Gastroesophageal sphincter (tissue), 4 donors: Measurements from ENCODE around the gene PRPF6. TPM values are rescaled to one million over a fixed set of nuclear protein-coding genes. Genes with fewer than 3 reads are reported as not detected.

Experiments
- ATAC-seq: fragments of 150-250 bp; one replicate; pipeline ENCODE4 v1.9.1; 2016; ENCODE audit warnings: mild to moderate bottlenecking, moderate library complexity
- H3K27ac ChIP-seq, 4 donors: fragments of 200-600 bp; sonication (generic) in 3 of 4; 1 replicate in 3 of 4; 2 replicates in 1 of 4; pipeline ENCODE4 v1.5.1; 2016 to 2019
- H3K27me3 ChIP-seq: fragments of 200-600 bp; sonication (generic); one replicate; pipeline ENCODE4 v1.5.1; 2019
- H3K36me3 ChIP-seq, 2 donors: fragments of 200-600 bp; sonication (generic); one replicate each; pipeline ENCODE4 v1.5.1; 2019; ENCODE audit warnings: control low read depth in 1 of 2
- H3K4me1 ChIP-seq, 3 donors: fragments of 200-600 bp; sonication (generic); 1 replicate in 2 of 3; 2 replicates in 1 of 3; pipeline ENCODE4 v1.5.1; 2016 to 2019; ENCODE audit warnings: control low read depth in 2 of 3
- H3K4me3 ChIP-seq, 2 donors: fragments of 200-600 bp; sonication (generic); one replicate each; pipeline ENCODE4 v1.5.1; 2019; ENCODE audit warnings: mild to moderate bottlenecking in 1 of 2, moderate library complexity in 1 of 2
- H3K9me3 ChIP-seq, 3 donors: fragments of 200-600 bp; sonication (generic); one replicate each; pipeline ENCODE4 v1.5.1; 2017 to 2019; ENCODE audit warnings: control low read depth in 2 of 3
- EP300 ChIP-seq: sonication (generic); formaldehyde crosslinking; IDR thresholded peaks from one replicate; pipeline ENCODE4 v1.6.1; 2017; ENCODE audit warnings: antibody characterized with exemption, mild to moderate bottlenecking
- POLR2A ChIP-seq, 2 donors: fragments of 450-650 bp; IDR thresholded peaks; one replicate each; pipeline ENCODE4 v1.6.1; 2017; ENCODE audit warnings: antibody characterized with exemption in 2 of 2, mild to moderate bottlenecking in 2 of 2, moderate library complexity in 1 of 2
- POLR2AphosphoS5 ChIP-seq: sonication (generic); formaldehyde crosslinking; IDR thresholded peaks from one replicate; pipeline ENCODE4 v1.6.1; 2017; ENCODE audit warnings: antibody characterized with exemption
- whole genome bisulfite sequencing, 2 donors: methylation state at CpG; one replicate each; pipeline ENCODE4 v1.1.5; 2018; ENCODE audit warnings: low coverage in 1 of 2; 5-methylcytosine and 5-hydroxymethylcytosine counted together
- total RNA-seq, 4 donors: library from RNA; depleted of rRNA; stranded (reverse); fragments of >200 nt; gene quantifications; one replicate each; pipeline ENCODE4 v1.1.0, GENCODE V29; 2016
- TF ChIP-seq, protein P1 (sequence below), 4 experiments: fragments of 200-600 bp in 2 of 4; fragments of 450-650 bp in 2 of 4; sonication (generic) in 1 of 4; IDR thresholded peaks; one replicate each; pipeline ENCODE4 v1.5.1; 2017 to 2019; ENCODE audit warnings: antibody characterized with exemption in 4 of 4, mild to moderate bottlenecking in 2 of 4, moderate library complexity in 2 of 4

PRPF6 gene
- total RNA-seq, 4 donors from 2014 or later = 53.7 to 73.0 (median 67.6) TPM

DNA sequence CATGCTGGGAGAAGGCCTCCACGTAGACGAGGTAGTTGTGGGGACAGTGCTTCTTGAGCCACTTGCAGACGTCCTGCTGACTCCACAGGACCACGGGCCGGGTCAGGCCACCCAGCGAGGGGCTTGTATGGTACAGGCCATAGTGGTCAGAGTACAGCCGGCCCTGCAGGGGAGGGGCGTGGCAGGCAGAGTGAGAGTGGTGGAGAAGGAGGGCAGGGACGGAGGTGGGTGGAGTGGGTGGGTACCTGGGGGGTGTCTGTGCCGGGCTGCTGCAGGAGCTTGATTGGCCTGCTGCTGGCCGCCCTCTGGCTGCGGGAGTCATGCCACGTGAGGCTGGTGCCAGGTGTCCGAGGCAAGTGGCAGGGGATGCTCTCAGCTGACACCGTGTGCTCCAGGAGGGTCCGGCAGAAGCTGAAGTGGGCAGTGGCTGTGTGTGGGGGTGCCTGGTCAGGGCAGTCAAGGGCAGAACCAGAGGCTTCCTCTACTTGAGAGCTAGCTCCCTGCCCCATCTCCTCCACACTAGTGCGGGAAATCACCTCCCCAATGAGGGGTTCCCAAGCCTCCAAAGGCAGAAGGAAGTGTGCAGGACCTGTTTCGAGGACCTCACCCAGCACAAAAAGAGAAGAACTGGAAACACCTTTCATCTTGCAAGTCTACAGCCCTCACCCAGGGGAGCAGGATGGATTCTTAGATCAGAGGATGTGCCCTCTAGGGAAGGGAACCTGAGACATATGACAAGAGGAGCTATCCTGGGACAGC, 3.8 kb upstream of the PRPF6 start:
- TF ChIP-seq POLR2AphosphoS5 = no peak
- TF ChIP-seq, protein P1, sequence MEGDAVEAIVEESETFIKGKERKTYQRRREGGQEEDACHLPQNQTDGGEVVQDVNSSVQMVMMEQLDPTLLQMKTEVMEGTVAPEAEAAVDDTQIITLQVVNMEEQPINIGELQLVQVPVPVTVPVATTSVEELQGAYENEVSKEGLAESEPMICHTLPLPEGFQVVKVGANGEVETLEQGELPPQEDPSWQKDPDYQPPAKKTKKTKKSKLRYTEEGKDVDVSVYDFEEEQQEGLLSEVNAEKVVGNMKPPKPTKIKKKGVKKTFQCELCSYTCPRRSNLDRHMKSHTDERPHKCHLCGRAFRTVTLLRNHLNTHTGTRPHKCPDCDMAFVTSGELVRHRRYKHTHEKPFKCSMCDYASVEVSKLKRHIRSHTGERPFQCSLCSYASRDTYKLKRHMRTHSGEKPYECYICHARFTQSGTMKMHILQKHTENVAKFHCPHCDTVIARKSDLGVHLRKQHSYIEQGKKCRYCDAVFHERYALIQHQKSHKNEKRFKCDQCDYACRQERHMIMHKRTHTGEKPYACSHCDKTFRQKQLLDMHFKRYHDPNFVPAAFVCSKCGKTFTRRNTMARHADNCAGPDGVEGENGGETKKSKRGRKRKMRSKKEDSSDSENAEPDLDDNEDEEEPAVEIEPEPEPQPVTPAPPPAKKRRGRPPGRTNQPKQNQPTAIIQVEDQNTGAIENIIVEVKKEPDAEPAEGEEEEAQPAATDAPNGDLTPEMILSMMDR (IDR thresholded peaks at IDR 0.05) = no peak
- TF ChIP-seq EP300 = no peak
- TF ChIP-seq POLR2A (IDR thresholded peaks at IDR 0.05) = no peak
- no peak overlapping the region for H3K4me3 ChIP-seq
- H3K27me3 ChIP-seq = no peaks in the 10 kb centered on the region
- H3K9me3 ChIP-seq = no peaks in the 10 kb centered on the region
- no peaks in the 10 kb centered on the region for H3K36me3 ChIP-seq
- 76% methylated on average over 9 of the region's 18 CpGs; no CpG with 5 or more reads in 1 of the 2 donors for WGBS, 2 donors
- no peak overlapping the region for H3K27ac ChIP-seq
- H3K4me1 ChIP-seq = peaks cover 0 to 54% (median 34%) of the 10 kb centered on the region in 3 donors
- no peak for ATAC-seq

DNA sequence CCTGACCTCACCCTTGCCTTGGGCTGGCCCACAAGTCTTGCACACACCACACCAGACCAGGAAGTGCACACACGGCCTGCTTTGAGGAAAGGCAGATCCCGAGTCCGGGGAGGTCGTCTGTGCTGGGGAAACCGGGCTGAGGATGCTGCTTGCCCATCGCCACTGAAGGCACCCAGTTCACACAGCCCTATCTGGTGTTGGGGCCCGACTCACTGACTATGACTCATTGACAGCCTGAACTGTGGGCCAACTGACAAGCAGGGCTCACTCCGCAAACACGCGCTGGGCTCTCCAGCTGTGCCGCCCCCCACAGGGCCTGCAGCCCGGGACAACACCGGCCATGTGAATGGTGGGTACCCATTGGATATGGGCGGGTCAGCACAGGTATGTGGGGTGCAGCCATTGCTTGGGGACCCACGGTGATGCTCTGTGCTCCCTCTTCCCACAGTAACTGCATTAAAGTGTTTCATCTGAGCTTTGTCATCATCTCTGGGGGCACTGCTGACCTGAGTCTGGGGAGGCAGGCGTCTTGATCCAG, 3.1 kb upstream of the PRPF6 start:
- no peaks in the 10 kb centered on the region for H3K27me3 ChIP-seq
- ATAC-seq = no peak
- H3K36me3 ChIP-seq = peaks cover 0 to 3% of the 10 kb centered on the region in 2 donors
- 50% methylated on average over 2 of the region's 16 CpGs; no CpG with 5 or more reads in 1 of the 2 donors for WGBS, 2 donors
- H3K27ac ChIP-seq = peak overlapping the region in 2 of 4 donors; percentile 84 to 88
- no peak overlapping the region for H3K4me3 ChIP-seq
- peaks cover 0 to 60% (median 40%) of the 10 kb centered on the region in 3 donors for H3K4me1 ChIP-seq
- H3K9me3 ChIP-seq = no peaks in the 10 kb centered on the region
- TF ChIP-seq EP300 (no peak), POLR2A (IDR thresholded peaks at IDR 0.05) (no peak)

DNA sequence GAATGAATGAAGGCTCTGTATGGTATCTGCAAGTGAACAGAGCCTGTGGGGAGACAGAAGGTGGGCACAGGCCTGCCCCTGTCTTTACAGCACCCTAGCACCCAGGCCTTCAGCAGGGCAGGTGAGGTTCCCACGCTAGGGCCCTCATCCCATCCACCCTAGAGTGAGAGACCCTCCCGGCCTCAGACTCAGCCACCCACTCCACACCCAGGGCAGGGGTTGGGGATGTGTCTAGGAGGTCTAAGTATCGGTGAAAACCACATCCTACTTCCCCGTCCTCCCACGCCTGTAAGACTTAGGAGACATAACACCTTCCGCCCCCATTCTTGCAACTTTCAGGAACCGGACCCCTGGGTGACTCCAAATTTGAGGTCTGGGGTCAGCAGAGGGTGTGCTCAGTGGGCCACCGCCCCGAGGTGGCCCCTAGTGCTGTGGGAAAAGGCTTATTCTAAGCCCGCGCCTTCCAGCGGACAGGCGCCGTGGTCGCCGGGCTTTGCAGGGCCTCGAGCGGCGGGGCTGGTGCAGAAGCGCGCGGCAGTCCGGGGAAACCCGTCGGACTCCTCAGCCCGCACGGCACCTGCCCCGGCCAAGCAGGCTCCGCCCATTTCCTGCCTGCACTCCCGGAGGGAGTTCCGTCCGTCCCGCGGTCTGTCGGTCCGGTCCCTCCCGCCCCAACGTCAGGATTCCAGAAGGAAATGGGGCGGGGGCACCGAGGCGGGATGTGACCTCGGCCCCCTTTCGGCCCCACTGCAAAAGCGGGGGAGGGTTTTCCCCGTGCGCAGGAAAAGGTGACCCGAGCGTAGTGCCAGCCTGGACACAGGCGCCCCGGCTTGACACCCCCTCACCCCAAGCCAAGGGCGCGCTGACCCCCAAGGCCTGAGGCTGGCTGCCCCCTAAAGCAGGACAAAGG, 2.4 kb upstream of the PRPF6 start:
- Histone ChIP-seq H3K4me1 (peaks cover 0 to 64% (median 42%) of the 10 kb centered on the region in 3 donors), H3K27ac (peak overlapping the region; percentile 8 to 88 (median 86)), H3K4me3 (peak overlapping the region; percentile 69 to 71), H3K27me3 (no peaks in the 10 kb centered on the region), H3K36me3 (peaks cover 0 to 11% of the 10 kb centered on the region in 2 donors), H3K9me3 (no peaks in the 10 kb centered on the region)
- 80% methylated on average over 1 of the region's 52 CpGs; no CpG with 5 or more reads in 1 of the 2 donors for WGBS, 2 donors
- TF ChIP-seq, protein P1 (IDR thresholded peaks at IDR 0.05) = no peak
- TF ChIP-seq POLR2A (IDR thresholded peaks at IDR 0.05) = no peak
- TF ChIP-seq POLR2AphosphoS5 = no peak
- TF ChIP-seq EP300 = no peak
- ATAC-seq = peak; percentile 34

DNA sequence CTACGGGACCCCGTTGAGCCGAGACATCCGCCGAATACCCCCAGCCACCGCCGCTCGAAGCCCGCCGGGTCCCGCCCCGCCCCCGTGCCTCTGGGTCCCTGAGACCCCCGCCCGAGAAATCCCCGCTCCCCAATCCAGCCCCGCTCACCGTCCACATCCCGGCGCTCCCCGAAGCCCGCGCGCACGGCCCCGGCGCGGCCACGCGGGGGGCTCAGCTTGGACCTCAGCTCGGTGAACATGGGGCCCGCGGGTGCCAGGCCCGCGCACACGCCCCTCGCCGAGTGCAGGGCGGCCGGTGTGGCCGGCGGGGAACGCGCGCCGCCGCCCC, 1.7 kb upstream of the PRPF6 start:
- no peaks in the 10 kb centered on the region for H3K9me3 ChIP-seq
- no CpG with 5 or more reads among the region's 47 CpGs for WGBS, 2 donors
- H3K27ac ChIP-seq = peak overlapping the region; percentile 8 to 88 (median 86)
- H3K4me3 ChIP-seq = peak overlapping the region; percentile 69 to 71
- H3K27me3 ChIP-seq = no peaks in the 10 kb centered on the region
- TF ChIP-seq, protein P1 (IDR thresholded peaks at IDR 0.05) = no peak
- TF ChIP-seq EP300 = no peak
- no peak for TF ChIP-seq POLR2AphosphoS5
- no peak for TF ChIP-seq POLR2A (IDR thresholded peaks at IDR 0.05)
- H3K4me1 ChIP-seq = peaks cover 0 to 64% (median 40%) of the 10 kb centered on the region in 3 donors
- ATAC-seq = no peak
- peaks cover 0 to 17% of the 10 kb centered on the region in 2 donors for H3K36me3 ChIP-seq
